Natural killer cell (primary cell): Measurements from ENCODE around the gene ASAP2. TPM values are rescaled to one million over a fixed set of nuclear protein-coding genes. Genes with fewer than 3 reads are reported as not detected.

ENCODE experiments used
- ATAC-seq, 3 donors: fragments of 150-1000 bp in 2 of 3; fragments of 200-7000 bp in 1 of 3; cut with Tn5 transposase; 1 replicate in 1 of 3; 2 replicates in 2 of 3; pipeline ENCODE4 v1.10.0; 2021; ENCODE audit warnings: mild to moderate bottlenecking in 2 of 3, moderate library complexity in 2 of 3
- DNase-seq, 2 donors: peaks; one replicate each; pipeline versions ENCODE4 v3.0.0 to v3.0.0-alpha.2; 2013 to 2021; ENCODE audit warnings: mixed read lengths in 1 of 2
- H3K27ac ChIP-seq: one replicate; pipeline ENCODE4 v1.5.1; 2013; ENCODE audit warnings: mild to moderate bottlenecking, low read length
- H3K27me3 ChIP-seq: one replicate; pipeline ENCODE4 v1.6.1; 2013; ENCODE audit warnings: low read length; ENCODE audit not compliant: control insufficient read depth, insufficient read depth
- H3K36me3 ChIP-seq: one replicate; pipeline ENCODE4 v1.6.1; 2013; ENCODE audit warnings: low read length; ENCODE audit not compliant: control insufficient read depth, insufficient read depth
- H3K4me1 ChIP-seq: one replicate; pipeline ENCODE4 v1.6.1; 2013; ENCODE audit warnings: low read length; ENCODE audit not compliant: control insufficient read depth, insufficient read depth
- H3K4me3 ChIP-seq: one replicate; pipeline ENCODE4 v1.5.1; 2013; ENCODE audit warnings: low read length
- H3K9me3 ChIP-seq: one replicate; pipeline ENCODE4 v1.6.1; 2013; ENCODE audit warnings: low read length; ENCODE audit not compliant: control insufficient read depth, insufficient read depth
- H3K27ac Mint-ChIP-seq, 2 donors: one replicate each; pipeline ENCODE4 v1.8.0; 2022; ENCODE audit warnings: mild to moderate bottlenecking in 2 of 2, mixed read lengths in 2 of 2, moderate library complexity in 1 of 2
- H3K27me3 Mint-ChIP-seq, 2 donors: one replicate each; pipeline ENCODE4 v1.8.0; 2022; ENCODE audit warnings: low read depth in 2 of 2, mixed read lengths in 2 of 2
- H3K36me3 Mint-ChIP-seq: one replicate; pipeline ENCODE4 v1.8.0; 2022; ENCODE audit warnings: mixed read lengths
- H3K4me1 Mint-ChIP-seq, 2 donors: one replicate each; pipeline ENCODE4 v1.8.0; 2022; ENCODE audit warnings: mixed read lengths in 2 of 2
- H3K4me3 Mint-ChIP-seq: one replicate; pipeline ENCODE4 v1.8.0; 2022; ENCODE audit warnings: mild to moderate bottlenecking, moderate library complexity, mixed read lengths
- H3K9me3 Mint-ChIP-seq, 2 donors: one replicate each; pipeline ENCODE4 v1.8.0; 2022; ENCODE audit warnings: mixed read lengths in 2 of 2
- WGBS: methylation state at CpG from one replicate; pipeline ENCODE4 v1.1.7; 2013; ENCODE audit warnings: missing lambda C conversion rate; ENCODE audit not compliant: insufficient coverage; 5-methylcytosine and 5-hydroxymethylcytosine counted together
- intact Hi-C: fragments of 100-400 bp; cut with micrococcal nuclease; formaldehyde crosslinking; loops from one replicate; pipeline ENCODE4 v1.14.2; 2022
- total RNA-seq, 4 donors: library from RNA; stranded (reverse); fragments of 120-200 nt in 1 of 4; gene quantifications; one replicate each; pipeline versions ENCODE4 v1.2.3 to v1.2.4, GENCODE V29; 2013 to 2022
- TF ChIP-seq, protein P1 (sequence below): fragments of 200-600 bp; IDR thresholded peaks from one replicate; pipeline ENCODE4 v1.8.0; 2022; ENCODE audit warnings: antibody characterized with exemption

ASAP2 gene
- total RNA-seq, 3 donors from 2014 or later (not counting 1 experiment from before 2014, with no cell fraction given), result 0.20 to 1.8 (median 0.60) TPM

DNA sequence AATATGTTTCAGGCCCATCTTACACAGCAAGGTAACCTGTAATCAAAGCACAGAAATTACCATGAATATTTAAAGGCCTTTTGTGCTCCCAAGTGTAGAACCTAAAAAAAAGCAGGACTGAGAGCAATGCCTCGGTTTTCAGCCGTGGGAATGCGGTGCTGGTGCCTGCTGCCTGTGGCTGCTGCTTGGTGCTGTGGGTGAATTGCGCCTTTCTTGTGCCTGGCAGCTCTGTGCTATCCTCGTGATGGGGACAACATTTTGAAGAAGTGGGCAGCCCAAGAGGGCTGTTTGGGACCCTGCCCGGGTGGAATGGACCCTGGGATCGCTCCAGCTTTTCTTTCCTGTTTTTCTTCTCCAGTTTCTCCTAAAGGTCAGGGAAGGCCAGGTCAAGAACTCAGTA is 91.2 kb downstream of the ASAP2 start:
- intact Hi-C loops, result no loop called here

GRCh38 chr2:9298583-9298982 is 92.0 kb downstream of the ASAP2 start:
- Histone ChIP-seq H3K27me3 (no peaks in the 10 kb centered on the region), H3K36me3 (no peaks in the 10 kb centered on the region), H3K9me3 (no peaks in the 10 kb centered on the region), H3K27ac (no peak overlapping the region), H3K4me1 (no peaks in the 10 kb centered on the region), H3K4me3 (no peak overlapping the region)
- intact Hi-C loops, result no loop called here
- Mint-ChIP-seq H3K27ac (no peak overlapping the region), H3K4me3 (no peak overlapping the region), H3K9me3 (no peaks in the 10 kb centered on the region), H3K36me3 (no peaks in the 10 kb centered on the region), H3K4me1 (no peaks in the 10 kb centered on the region), H3K27me3 (peaks cover 2 to 8% of the 10 kb centered on the region in 2 donors)
- DNase-seq, result no peak
- TF ChIP-seq, protein P1, sequence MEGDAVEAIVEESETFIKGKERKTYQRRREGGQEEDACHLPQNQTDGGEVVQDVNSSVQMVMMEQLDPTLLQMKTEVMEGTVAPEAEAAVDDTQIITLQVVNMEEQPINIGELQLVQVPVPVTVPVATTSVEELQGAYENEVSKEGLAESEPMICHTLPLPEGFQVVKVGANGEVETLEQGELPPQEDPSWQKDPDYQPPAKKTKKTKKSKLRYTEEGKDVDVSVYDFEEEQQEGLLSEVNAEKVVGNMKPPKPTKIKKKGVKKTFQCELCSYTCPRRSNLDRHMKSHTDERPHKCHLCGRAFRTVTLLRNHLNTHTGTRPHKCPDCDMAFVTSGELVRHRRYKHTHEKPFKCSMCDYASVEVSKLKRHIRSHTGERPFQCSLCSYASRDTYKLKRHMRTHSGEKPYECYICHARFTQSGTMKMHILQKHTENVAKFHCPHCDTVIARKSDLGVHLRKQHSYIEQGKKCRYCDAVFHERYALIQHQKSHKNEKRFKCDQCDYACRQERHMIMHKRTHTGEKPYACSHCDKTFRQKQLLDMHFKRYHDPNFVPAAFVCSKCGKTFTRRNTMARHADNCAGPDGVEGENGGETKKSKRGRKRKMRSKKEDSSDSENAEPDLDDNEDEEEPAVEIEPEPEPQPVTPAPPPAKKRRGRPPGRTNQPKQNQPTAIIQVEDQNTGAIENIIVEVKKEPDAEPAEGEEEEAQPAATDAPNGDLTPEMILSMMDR, result no peak
- WGBS, result 87% methylated on average over 6 of the region's 7 CpGs
- ATAC-seq, result no peak

More for the DNA sequence above, 91.2 kb downstream of the ASAP2 start:
- Histone ChIP-seq H3K36me3 (no peaks in the 10 kb centered on the region), H3K4me1 (no peaks in the 10 kb centered on the region), H3K27ac (no peak overlapping the region), H3K27me3 (peaks cover 2% of the 10 kb centered on the region), H3K4me3 (no peak overlapping the region), H3K9me3 (no peaks in the 10 kb centered on the region)
- TF ChIP-seq, protein P1, result no peak
- H3K27me3 Mint-ChIP-seq, result peaks cover 10 to 12% of the 10 kb centered on the region in 2 donors
- DNase-seq (no peak), ATAC-seq (no peak)
- no peaks in the 10 kb centered on the region for H3K36me3 Mint-ChIP-seq
- H3K9me3 Mint-ChIP-seq, result no peaks in the 10 kb centered on the region
- H3K27ac Mint-ChIP-seq, result no peak overlapping the region
- no peaks in the 10 kb centered on the region for H3K4me1 Mint-ChIP-seq
- no peak overlapping the region for H3K4me3 Mint-ChIP-seq
- WGBS, result 85% methylated on average over 7 of the region's 7 CpGs

- 90% methylated on average over 17 of the region's 17 CpGs for WGBS
- H3K36me3 ChIP-seq, result no peaks in the 10 kb centered on the region
- no peak overlapping the region for H3K4me3 ChIP-seq
- TF ChIP-seq, protein P1, result no peak
- Mint-ChIP-seq H3K27ac (no peak overlapping the region), H3K27me3 (peaks cover 0 to 7% of the 10 kb centered on the region in 2 donors), H3K4me3 (no peak overlapping the region), H3K9me3 (no peaks in the 10 kb centered on the region), H3K36me3 (no peaks in the 10 kb centered on the region), H3K4me1 (no peaks in the 10 kb centered on the region)
- no peak overlapping the region for H3K27ac ChIP-seq
- H3K4me1 ChIP-seq, result no peaks in the 10 kb centered on the region
- ATAC-seq (no peak), DNase-seq (no peak)
- intact Hi-C loops, result no loop called here
- H3K9me3 ChIP-seq, result no peaks in the 10 kb centered on the region
- no peaks in the 10 kb centered on the region for H3K27me3 ChIP-seq
These were observed 92.8 kb downstream of the ASAP2 start for GRCh38 chr2:9299161-9300100.
